Coronary artery (tissue), 2 donors: ENCODE data around the gene KIDINS220.
A peak's percentile ranks its signal among the peaks of the same experiment; 100 is the strongest.

Experiments used
- DNase-seq: peaks from one replicate; pipeline ENCODE4 v3.0.0-alpha.2; 2017; ENCODE audit warnings: low spot score
- H3K27ac ChIP-seq, 2 donors: fragments of 200-600 bp; sonication (generic); one replicate each; pipeline ENCODE4 v1.5.1; 2016 to 2019
- H3K4me3 ChIP-seq: fragments of 200-600 bp; sonication (generic); 2 replicates; pipeline ENCODE4 v1.5.1; 2016; ENCODE audit warnings: mild to moderate bottlenecking, moderate library complexity
- CTCF ChIP-seq: fragments of 200-600 bp; sonication (generic); IDR thresholded peaks from one replicate; pipeline ENCODE4 v1.5.1; 2019; ENCODE audit warnings: antibody characterized with exemption

The KIDINS220 gene

GRCh38 chr2:8790739-8791162 lies 46.7 kb downstream of the KIDINS220 start:
- Histone ChIP-seq H3K27ac (no peak overlapping the region), H3K4me3 (no peak overlapping the region)
- no peak for DNase-seq
- no peak for TF ChIP-seq CTCF

- H3K27ac ChIP-seq: no peak overlapping the region
These were observed 51.0 kb downstream of the KIDINS220 start for GRCh38 chr2:8786463-8786862.

GRCh38 chr2:8779795-8780671 lies 57.4 kb downstream of the KIDINS220 start:
- H3K4me3 ChIP-seq: no peak overlapping the region
- no peak for TF ChIP-seq CTCF
- H3K27ac ChIP-seq: no peak overlapping the region
- no peak for DNase-seq

More at GRCh38 chr2:8786463-8786862, 51.0 kb downstream of the KIDINS220 start:
- no peak for DNase-seq
- H3K4me3 ChIP-seq: no peak overlapping the region
- no peak for TF ChIP-seq CTCF

GRCh38 chr2:8774371-8774770 lies 63.0 kb downstream of the KIDINS220 start:
- TF ChIP-seq CTCF: no peak
- DNase-seq: no peak
- H3K27ac ChIP-seq: no peak overlapping the region
- no peak overlapping the region for H3K4me3 ChIP-seq

- no peak for DNase-seq
- H3K4me3 ChIP-seq: no peak overlapping the region
- no peak for TF ChIP-seq CTCF
- no peak overlapping the region for H3K27ac ChIP-seq
These were observed 70.1 kb downstream of the KIDINS220 start for GRCh38 chr2:8767324-8767723.

- no peak overlapping the region for H3K4me3 ChIP-seq
- no peak for DNase-seq
- TF ChIP-seq CTCF: peak; percentile 40
- no peak overlapping the region for H3K27ac ChIP-seq
These were observed 75.8 kb downstream of the KIDINS220 start for GRCh38 chr2:8761529-8762164.
